Stomach (tissue), 9 donors: ENCODE data around the gene PROZ. TPM values are rescaled to one million over a fixed set of nuclear protein-coding genes. Genes with fewer than 3 reads are reported as not detected.
"Not testable (repeated sequence)": the region's sequence is repeated elsewhere in the genome, so short reads cannot be mapped to it uniquely, and the experiment has no call there.

Experiments used
- DNase-seq, 2 donors: peaks; one replicate each; pipeline versions ENCODE4 v3.0.0 to v3.0.0-alpha.2; 2013 to 2019
- H3K27ac ChIP-seq, 5 donors: fragments of 200-600 bp in 4 of 5; sonication (generic) in 4 of 5; one replicate each; pipeline ENCODE4 v1.5.1; 2013 to 2019; ENCODE audit warnings: mild to moderate bottlenecking in 1 of 5, moderate library complexity in 1 of 5
- H3K27me3 ChIP-seq, 3 donors: fragments of 200-600 bp; sonication (generic); one replicate each; pipeline ENCODE4 v1.5.1; 2017 to 2019; ENCODE audit warnings: mixed run types in 1 of 3
- H3K36me3 ChIP-seq, 4 donors: fragments of 200-600 bp; sonication (generic); 1 replicate in 3 of 4; 2 replicates in 1 of 4; pipeline ENCODE4 v1.5.1; 2016 to 2019
- H3K4me1 ChIP-seq, 4 donors: fragments of 200-600 bp; sonication (generic); one replicate each; pipeline ENCODE4 v1.5.1; 2016 to 2019
- H3K4me3 ChIP-seq, 4 donors: fragments of 200-600 bp; sonication (generic) in 3 of 4; one replicate each; pipeline ENCODE4 v1.5.1; 2016 to 2019; ENCODE audit warnings: mild to moderate bottlenecking in 1 of 4
- H3K9me3 ChIP-seq, 4 donors: fragments of 200-600 bp; sonication (generic); one replicate each; pipeline ENCODE4 v1.5.1; 2016 to 2019
- CTCF ChIP-seq, 7 experiments: fragments of 450-650 bp in 4 of 7; fragments of 200-600 bp in 3 of 7; sonication (generic) in 3 of 7; IDR thresholded peaks; one replicate each; pipeline ENCODE4 v1.5.1; 2016 to 2019; ENCODE audit warnings: antibody characterized with exemption in 7 of 7, control low read depth in 2 of 7, mild to moderate bottlenecking in 1 of 7
- EP300 ChIP-seq: sonication (generic); formaldehyde crosslinking; IDR thresholded peaks from one replicate; pipeline ENCODE4 v1.6.1; 2017; ENCODE audit warnings: antibody characterized with exemption
- POLR2A ChIP-seq, 4 donors: fragments of 450-650 bp; IDR thresholded peaks; one replicate each; pipeline ENCODE4 v1.6.1; 2016; ENCODE audit warnings: antibody characterized with exemption in 4 of 4, control low read depth in 2 of 4, mild to moderate bottlenecking in 1 of 4, moderate library complexity in 1 of 4
- POLR2AphosphoS5 ChIP-seq, 3 donors: sonication (generic); formaldehyde crosslinking; IDR thresholded peaks; one replicate each; pipeline ENCODE4 v1.6.1; 2016; ENCODE audit warnings: antibody characterized with exemption in 3 of 3
- WGBS, 5 donors: extraction: QIAGEN DNeasy Blood & Tissue Kit in 3 of 5; methylation state at CpG; one replicate each; pipeline versions ENCODE4 v1.1.5 to v1.1.7; 2013 to 2018; 5-methylcytosine and 5-hydroxymethylcytosine counted together
- intact Hi-C: fragments of 100-400 bp; cut with DNase I; formaldehyde crosslinking; loops from one replicate; pipeline ENCODE4 v1.15.1; 2023; ENCODE audit warnings: low total_unique reads
- polyA plus RNA-seq, 3 donors: library from polyadenylated mRNA; stranded (reverse); fragments of 200-250 nt; gene quantifications; one replicate each; pipeline ENCODE4 v1.2.3, GENCODE V29; 2013
- total RNA-seq, 5 donors: library from RNA; depleted of rRNA; stranded (reverse); fragments of >200 nt; gene quantifications; one replicate each; pipeline versions ENCODE4 v1.1.0 to v1.2.3, GENCODE V29; 2014 to 2016
- donor health status: healthy with polysubstance abuse.
- donor health status: Bipolar disorder and iron deficiency.
- donor health status: healthy.

PROZ gene
- total and polyA plus RNA-seq, 8 donors, result 0.08 to 1.9 TPM; not detected in 6

DNA sequence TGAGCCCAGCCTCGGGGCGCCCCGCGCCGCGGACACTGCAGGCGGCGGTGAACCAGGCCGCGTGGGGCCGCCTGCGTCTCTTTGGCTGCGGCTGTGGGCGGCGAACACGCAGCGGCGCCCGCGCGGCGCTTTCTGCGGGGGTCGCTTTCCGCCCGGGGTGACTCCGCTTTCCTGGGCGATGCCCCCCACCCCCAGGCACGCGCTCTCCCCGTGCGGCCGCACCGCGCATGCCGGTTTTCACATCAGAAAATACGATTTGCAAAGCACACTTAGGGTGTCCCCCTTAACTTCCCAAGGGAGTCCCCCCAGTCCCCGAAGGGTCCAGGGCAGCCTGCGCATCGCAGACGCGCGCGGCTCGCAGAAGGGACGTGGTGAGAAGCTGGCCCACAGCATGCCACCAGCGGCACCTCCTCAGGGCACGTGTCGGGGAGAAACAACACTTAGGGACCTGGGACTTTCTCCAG lies 47.6 kb upstream of the PROZ start:
- H3K27me3 ChIP-seq, result peaks cover 16 to 49% (median 20%) of the 10 kb centered on the region in 3 donors
- DNase-seq, result peak in 1 of 2 donors; percentile 23
- no peak overlapping the region for H3K27ac ChIP-seq
- TF ChIP-seq POLR2AphosphoS5 (IDR thresholded peaks at IDR 0.05), result no peak
- no peak for TF ChIP-seq EP300
- TF ChIP-seq CTCF (IDR thresholded peaks at IDR 0.05), result no peak
- TF ChIP-seq POLR2A (IDR thresholded peaks at IDR 0.05), result no peak
- intact Hi-C loops, result no loop called here
- H3K9me3 ChIP-seq, result no peaks in the 10 kb centered on the region
- peak overlapping the region; percentile 41 to 53 (median 44) for H3K4me3 ChIP-seq
- no peaks in the 10 kb centered on the region for H3K36me3 ChIP-seq
- peaks cover 14 to 21% (median 19%) of the 10 kb centered on the region in 4 donors for H3K4me1 ChIP-seq
- WGBS, 5 donors, result 14 to 31% (median 23%) methylated on average over 15 to 49 of the region's 49 CpGs

- Histone ChIP-seq H3K27me3 (peaks cover 16 to 42% (median 20%) of the 10 kb centered on the region in 3 donors), H3K4me1 (peaks cover 14 to 20% (median 18%) of the 10 kb centered on the region in 4 donors)
- DNase-seq, H3K4me3 ChIP-seq, H3K9me3 ChIP-seq, H3K36me3 ChIP-seq, intact Hi-C loops, H3K27ac ChIP-seq: not testable (repeated sequence)
- WGBS, 5 donors, result 80 to 96% (median 84%) methylated on average over 3 to 5 of the region's 5 CpGs
Observed at GRCh38 chr13:113111821-113112220, 46.6 kb upstream of the PROZ start.

GRCh38 chr13:113112475-113112874 lies 46.0 kb upstream of the PROZ start:
- intact Hi-C loops, DNase-seq, H3K4me3 ChIP-seq, H3K9me3 ChIP-seq, H3K27ac ChIP-seq, H3K36me3 ChIP-seq: not testable (repeated sequence)
- Histone ChIP-seq H3K27me3 (peaks cover 16 to 40% (median 20%) of the 10 kb centered on the region in 3 donors), H3K4me1 (peaks cover 14 to 20% (median 18%) of the 10 kb centered on the region in 4 donors)
- 50 to 77% (median 67%) methylated on average over 1 of the region's 1 CpG for WGBS, 5 donors

- Histone ChIP-seq H3K4me1 (peaks cover 14 to 20% (median 18%) of the 10 kb centered on the region in 4 donors), H3K27ac (no peak overlapping the region), H3K36me3 (no peaks in the 10 kb centered on the region), H3K27me3 (peaks cover 16 to 40% (median 23%) of the 10 kb centered on the region in 3 donors), H3K9me3 (no peaks in the 10 kb centered on the region), H3K4me3 (no peak overlapping the region)
- WGBS, 5 donors, result 55 to 64% (median 60%) methylated on average over 9 of the region's 9 CpGs
- DNase-seq, result no peak
- intact Hi-C loops, result no loop called here
- no peak for TF ChIP-seq EP300
- no peak for TF ChIP-seq POLR2A (IDR thresholded peaks at IDR 0.05)
- TF ChIP-seq POLR2AphosphoS5 (IDR thresholded peaks at IDR 0.05), result no peak
- TF ChIP-seq CTCF (IDR thresholded peaks at IDR 0.05), result no peak
Observed at GRCh38 chr13:113112893-113113845, 45.3 kb upstream of the PROZ start.

DNA sequence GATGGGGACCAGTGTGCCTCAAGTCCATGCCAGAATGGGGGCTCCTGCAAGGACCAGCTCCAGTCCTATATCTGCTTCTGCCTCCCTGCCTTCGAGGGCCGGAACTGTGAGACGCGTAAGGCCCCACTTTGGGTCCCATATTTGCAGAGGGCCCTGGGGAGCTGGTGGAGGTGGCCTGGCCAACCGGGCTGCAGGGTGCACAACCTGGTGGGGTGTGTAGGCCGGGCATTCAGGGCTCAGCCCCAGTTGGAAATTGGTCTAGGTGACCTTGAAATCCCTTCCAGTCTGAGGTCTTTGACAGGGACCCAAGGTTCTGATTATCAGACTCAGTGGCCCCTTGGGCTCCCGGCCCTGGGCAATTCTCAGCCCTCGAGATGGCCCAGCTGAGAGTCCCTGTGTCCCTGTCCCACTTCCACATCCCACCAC lies 44.6 kb upstream of the PROZ start:
- Histone ChIP-seq H3K27me3 (peaks cover 16 to 40% (median 25%) of the 10 kb centered on the region in 3 donors), H3K4me3 (no peak overlapping the region), H3K36me3 (no peaks in the 10 kb centered on the region), H3K4me1 (peaks cover 14 to 20% (median 18%) of the 10 kb centered on the region in 4 donors), H3K9me3 (no peaks in the 10 kb centered on the region), H3K27ac (no peak overlapping the region)
- no peak for TF ChIP-seq POLR2AphosphoS5 (IDR thresholded peaks at IDR 0.05)
- TF ChIP-seq CTCF (IDR thresholded peaks at IDR 0.05), result no peak
- no peak for TF ChIP-seq EP300
- TF ChIP-seq POLR2A (IDR thresholded peaks at IDR 0.05), result no peak
- no peak for DNase-seq
- intact Hi-C loops, result no loop called here
- WGBS, 5 donors, result 87 to 92% (median 92%) methylated on average over 2 to 8 of the region's 8 CpGs
